Endothelial cell of umbilical vein (primary cell): ENCODE results near the gene RIF1. TPM values are rescaled to one million over a fixed set of nuclear protein-coding genes. Genes with fewer than 3 reads are reported as not detected.

Experiments used
- BruUV-seq: library from RNA; stranded (reverse); fragments of 400-500 nt; replicated peaks from 2 replicates; lab custom pipeline; 2021; lab: Mats Ljungman, UMichigan
- CTCF ChIA-PET: fragments of 300-600, 350-600 bp; sonication (Branson Sonifier 250); formaldehyde crosslinking; loops from one replicate; lab custom pipeline; 2021; ENCODE audit warnings: antibody characterized with exemption, inconsistent platforms; lab: Charles Lee
- POLR2A ChIA-PET: fragments of 300-600, 350-600 bp; sonication (Branson Sonifier 250); formaldehyde crosslinking; loops from one replicate; lab custom pipeline; 2021; ENCODE audit warnings: antibody characterized with exemption, inconsistent platforms; lab: Charles Lee
- DNase-seq: peaks from one replicate; pipeline ENCODE4 v3.0.0-alpha.2; 2011; ENCODE audit warnings: low read depth, low spot score
- FAIRE-seq: peaks from 2 replicates; lab custom pipeline; 2011; peaks lifted over from hg19 to GRCh38; lab: Jason Lieb, UNC
- H2AFZ ChIP-seq: 2 replicates; pipeline ENCODE4 v1.6.0; 2012; ENCODE audit warnings: low read depth, low read length, control low read depth, inconsistent platforms
- H3K27ac ChIP-seq: 2 replicates; pipeline ENCODE4 v1.5.1; 2011; ENCODE audit warnings: low read depth, mild to moderate bottlenecking, control low read depth, low read length, moderate library complexity; ENCODE audit not compliant: insufficient read depth
- H3K27me3 ChIP-seq, 2 experiments: 2 replicates each; pipeline versions ENCODE4 v1.6.0 to v1.6.1; 2011; ENCODE audit warnings: low read length in 2 of 2, mixed read lengths in 1 of 2; ENCODE audit not compliant: control insufficient read depth in 2 of 2, insufficient read depth in 2 of 2
- H3K36me3 ChIP-seq, 2 experiments: 2 replicates in 1 of 2; 3 replicates in 1 of 2; pipeline ENCODE4 v1.5.1; 2011; ENCODE audit warnings: low read length in 2 of 2, mild to moderate bottlenecking in 1 of 2, moderate library complexity in 1 of 2; ENCODE audit not compliant: control insufficient read depth in 2 of 2, insufficient read depth in 2 of 2; ENCODE audit errors: extremely low read depth in 1 of 2
- H3K4me1 ChIP-seq: 3 replicates; pipeline ENCODE4 v1.5.1; 2011; ENCODE audit warnings: mild to moderate bottlenecking, low read length; ENCODE audit not compliant: control insufficient read depth, insufficient read depth; ENCODE audit errors: extremely low read depth
- H3K4me2 ChIP-seq: 2 replicates; pipeline ENCODE4 v1.6.1; 2011; ENCODE audit warnings: low read length, control low read depth, mixed read lengths; ENCODE audit not compliant: insufficient read depth
- H3K4me3 ChIP-seq, 3 experiments: fragments of 200-600 bp in 1 of 3; sonication (generic), shearing (Covaris generic) in 1 of 3; replicated peaks in 1 of 3; 2 replicates each; pipeline ENCODE4 v1.5.1; 2011 to 2016; ENCODE audit warnings: control low read depth in 3 of 3, low read length in 3 of 3, mild to moderate bottlenecking in 2 of 3, inconsistent platforms in 1 of 3, low read depth in 1 of 3, moderate library complexity in 1 of 3; ENCODE audit not compliant: insufficient read depth in 1 of 3
- H3K79me2 ChIP-seq: 2 replicates; pipeline ENCODE4 v1.6.0; 2012; ENCODE audit warnings: low read length, inconsistent platforms; ENCODE audit not compliant: control insufficient read depth, insufficient read depth
- H3K9ac ChIP-seq: replicated peaks from 2 replicates; pipeline ENCODE3; 2011; ENCODE audit warnings: low read length, control low read depth; ENCODE audit not compliant: insufficient read depth; ENCODE audit errors: extremely low read depth
- H3K9me1 ChIP-seq: replicated peaks from 3 replicates; pipeline ENCODE4 v1.6.0; 2011; ENCODE audit warnings: mild to moderate bottlenecking, low read length; ENCODE audit not compliant: control insufficient read depth, insufficient read depth; ENCODE audit errors: extremely low read depth
- H3K9me3 ChIP-seq: replicated peaks from 2 replicates; pipeline ENCODE4 v1.5.1; 2012; ENCODE audit warnings: low read length, inconsistent platforms; ENCODE audit not compliant: control insufficient read depth, insufficient read depth
- H4K20me1 ChIP-seq: replicated peaks from 2 replicates; pipeline ENCODE3; 2011; ENCODE audit warnings: mild to moderate bottlenecking, low read length; ENCODE audit not compliant: control insufficient read depth, insufficient read depth; ENCODE audit errors: extremely low read depth
- EZH2 ChIP-seq: IDR thresholded peaks from 2 replicates; pipeline ENCODE4 v1.6.1; 2012; ENCODE audit warnings: borderline replicate concordance, low read depth, mild to moderate bottlenecking, moderate library complexity, low read length, inconsistent platforms; ENCODE audit not compliant: severe bottlenecking
- FOS ChIP-seq: IDR thresholded peaks from 2 replicates; pipeline ENCODE4 v1.6.1; 2011; ENCODE audit warnings: mild to moderate bottlenecking, low read length, moderate library complexity, borderline replicate concordance; ENCODE audit not compliant: insufficient read depth
- GATA2 ChIP-seq: IDR thresholded peaks from 2 replicates; pipeline ENCODE4 v1.7.0; 2011; ENCODE audit warnings: low read depth, mild to moderate bottlenecking, moderate library complexity, mixed read lengths, low read length; ENCODE audit not compliant: insufficient read length, insufficient read depth
- JUN ChIP-seq: IDR thresholded peaks from 2 replicates; pipeline ENCODE4 v1.6.1; 2011; ENCODE audit warnings: borderline replicate concordance, low read depth; ENCODE audit not compliant: insufficient read length, insufficient read depth
- MYC ChIP-seq: IDR thresholded peaks from one replicate; pipeline ENCODE4 v1.6.1; 2011; ENCODE audit warnings: mild to moderate bottlenecking, low read depth, low read length
- POLR2A ChIP-seq: IDR thresholded peaks from 2 replicates; pipeline ENCODE4 v1.6.1; 2012; ENCODE audit warnings: low read depth, mild to moderate bottlenecking, control low read depth, low read length
- POLR2AphosphoS5 ChIP-seq: IDR thresholded peaks from 2 replicates; pipeline ENCODE4 v1.6.1; 2012; ENCODE audit warnings: low read depth, mild to moderate bottlenecking, control low read depth, low read length, moderate library complexity; ENCODE audit not compliant: insufficient read depth
- dilution Hi-C: fragments of 300-500 bp; cut with MboI; formaldehyde crosslinking; loops from one replicate; pipeline ENCODE4 v1.15.0; 2019; ENCODE audit warnings: low sequenced_read_pairs; ENCODE audit not compliant: extremely low pct_ligation_motif_present
- intact Hi-C: fragments of 100-400 bp; cut with micrococcal nuclease; formaldehyde crosslinking; loops from one replicate; pipeline ENCODE4 v1.10.0; 2022
- polyA plus RNA-seq, 4 experiments: library from polyadenylated mRNA; depleted of rRNA in 3 of 4; stranded (reverse) in 3 of 4; unstranded in 1 of 4; fragments of >200 nt; gene quantifications; 2 replicates each; pipeline versions ENCODE4 v1.2.1 to v1.2.3, GENCODE V29; 2011 to 2012; ENCODE audit warnings: missing spikeins in 1 of 4
- total RNA-seq: library from RNA; stranded (reverse); gene quantifications from 2 replicates; pipeline ENCODE4 v1.2.3, GENCODE V29; 2021
- TF ChIP-seq, protein P1 (sequence below): IDR thresholded peaks from 2 replicates; pipeline ENCODE4 v1.6.1; 2011; ENCODE audit not compliant: insufficient read depth, insufficient read length
- TF ChIP-seq, protein P2 (sequence below), 2 donors: IDR thresholded peaks; 1 replicate in 1 of 2; 2 replicates in 1 of 2; pipeline ENCODE4 v1.5.1; 2011; ENCODE audit warnings: low read length in 2 of 2, mild to moderate bottlenecking in 2 of 2, moderate library complexity in 2 of 2, control low read depth in 1 of 2, inconsistent platforms in 1 of 2, low read depth in 1 of 2; ENCODE audit not compliant: insufficient read depth in 1 of 2; ENCODE audit errors: extremely low read depth in 1 of 2

RIF1 gene
- total and polyA plus RNA-seq, 2 donors (not counting 3 experiments of a cell fraction or from before 2014, with no cell fraction given): 5.1 to 55.3 TPM

DNA sequence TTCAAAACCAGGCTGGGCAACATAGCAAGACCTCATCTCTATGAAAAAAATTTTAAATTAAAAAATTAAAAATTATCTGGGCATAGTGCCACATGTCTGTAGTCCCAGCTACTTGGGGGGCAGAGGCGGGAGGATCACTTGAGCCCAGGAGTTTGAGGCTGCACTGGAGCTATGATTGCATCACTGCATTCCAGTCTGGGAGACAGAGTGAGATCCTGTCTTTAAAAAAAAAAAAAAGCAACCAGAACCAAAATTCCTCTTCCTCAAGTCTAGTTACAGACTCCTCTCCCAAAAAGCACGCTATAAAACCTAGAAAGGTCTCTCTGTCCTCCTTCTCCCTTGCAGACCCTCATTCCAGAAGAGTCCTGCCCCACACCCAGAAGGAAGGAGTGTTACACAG is 28.4 kb upstream of the RIF1 start:
- Histone ChIP-seq H3K27ac (no peak overlapping the region), H3K4me2 (no peak overlapping the region), H3K36me3 (no peaks in the 10 kb centered on the region), H3K9ac (no peak overlapping the region), H3K4me1 (no peaks in the 10 kb centered on the region), H3K79me2 (no peaks in the 10 kb centered on the region), H4K20me1 (no peaks in the 10 kb centered on the region), H3K9me1 (no peaks in the 10 kb centered on the region), H3K9me3 (no peaks in the 10 kb centered on the region), H3K27me3 (no peaks in the 10 kb centered on the region), H3K4me3 (no peak overlapping the region), H2AFZ (no peak overlapping the region)
- dilution Hi-C loops (no loop called here), intact Hi-C loops (no loop called here)
- ChIA-PET POLR2A (no interaction called here), CTCF (no interaction called here)
- BruUV-seq: no TSS peak
- no peak for TF ChIP-seq EZH2
- TF ChIP-seq, protein P1, sequence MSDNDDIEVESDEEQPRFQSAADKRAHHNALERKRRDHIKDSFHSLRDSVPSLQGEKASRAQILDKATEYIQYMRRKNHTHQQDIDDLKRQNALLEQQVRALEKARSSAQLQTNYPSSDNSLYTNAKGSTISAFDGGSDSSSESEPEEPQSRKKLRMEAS: no peak
- TF ChIP-seq GATA2: no peak
- no peak for TF ChIP-seq JUN
- TF ChIP-seq POLR2AphosphoS5: no peak
- no peak for TF ChIP-seq POLR2A
- TF ChIP-seq, protein P2, sequence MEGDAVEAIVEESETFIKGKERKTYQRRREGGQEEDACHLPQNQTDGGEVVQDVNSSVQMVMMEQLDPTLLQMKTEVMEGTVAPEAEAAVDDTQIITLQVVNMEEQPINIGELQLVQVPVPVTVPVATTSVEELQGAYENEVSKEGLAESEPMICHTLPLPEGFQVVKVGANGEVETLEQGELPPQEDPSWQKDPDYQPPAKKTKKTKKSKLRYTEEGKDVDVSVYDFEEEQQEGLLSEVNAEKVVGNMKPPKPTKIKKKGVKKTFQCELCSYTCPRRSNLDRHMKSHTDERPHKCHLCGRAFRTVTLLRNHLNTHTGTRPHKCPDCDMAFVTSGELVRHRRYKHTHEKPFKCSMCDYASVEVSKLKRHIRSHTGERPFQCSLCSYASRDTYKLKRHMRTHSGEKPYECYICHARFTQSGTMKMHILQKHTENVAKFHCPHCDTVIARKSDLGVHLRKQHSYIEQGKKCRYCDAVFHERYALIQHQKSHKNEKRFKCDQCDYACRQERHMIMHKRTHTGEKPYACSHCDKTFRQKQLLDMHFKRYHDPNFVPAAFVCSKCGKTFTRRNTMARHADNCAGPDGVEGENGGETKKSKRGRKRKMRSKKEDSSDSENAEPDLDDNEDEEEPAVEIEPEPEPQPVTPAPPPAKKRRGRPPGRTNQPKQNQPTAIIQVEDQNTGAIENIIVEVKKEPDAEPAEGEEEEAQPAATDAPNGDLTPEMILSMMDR (IDR thresholded peaks at IDR 0.05; ENCODE audit: extremely low read depth in 1 of 2, insufficient read depth in 1 of 2, low read depth in 1 of 2, low read length in 2 of 2): no peak
- no peak for TF ChIP-seq MYC
- TF ChIP-seq FOS: no peak
- FAIRE-seq (no peak), DNase-seq (no peak)
